MM.1S (cell line): ENCODE data around the gene SGMS1.

Experiments used
- DNase-seq: peaks from one replicate; pipeline ENCODE4 v3.0.0-alpha.2; 2015
- H2AFZ ChIP-seq: fragments of 300-600 bp; sonication (generic); 2 replicates; pipeline ENCODE4 v1.6.0; 2016; ENCODE audit warnings: antibody characterized with exemption, low read length
- H3F3A ChIP-seq: fragments of 300-600 bp; sonication (generic); 2 replicates; pipeline ENCODE4 v1.6.1; 2016; ENCODE audit warnings: mild to moderate bottlenecking, antibody characterized with exemption, low read length, moderate library complexity, mixed read lengths; ENCODE audit not compliant: insufficient read depth
- H3K27ac ChIP-seq: fragments of 300-600 bp; sonication (generic); 2 replicates; pipeline ENCODE4 v1.5.1; 2016; ENCODE audit warnings: mild to moderate bottlenecking, low read length
- H3K27me3 ChIP-seq: fragments of 300-600 bp; sonication (generic); replicated peaks from 2 replicates; pipeline ENCODE4 v1.6.0; 2016; ENCODE audit warnings: low read length; ENCODE audit not compliant: insufficient read depth
- H3K36me3 ChIP-seq: fragments of 300-600 bp; sonication (generic); replicated peaks from 2 replicates; pipeline ENCODE4 v1.6.1; 2016; ENCODE audit warnings: mild to moderate bottlenecking, low read length, mixed read lengths; ENCODE audit not compliant: insufficient read depth
- H3K4me1 ChIP-seq: fragments of 300-600 bp; sonication (generic); 2 replicates; pipeline ENCODE4 v1.6.1; 2016; ENCODE audit warnings: low read length, mixed read lengths
- H3K4me2 ChIP-seq: fragments of 300-600 bp; sonication (generic); 2 replicates; pipeline ENCODE4 v1.6.0; 2016; ENCODE audit warnings: low read depth, low read length
- H3K4me3 ChIP-seq: fragments of 300-600 bp; sonication (generic); 2 replicates; pipeline ENCODE4 v1.5.1; 2016; ENCODE audit warnings: low read length, mixed read lengths
- H3K79me2 ChIP-seq: fragments of 300-600 bp; sonication (generic); 2 replicates; pipeline ENCODE4 v1.6.1; 2016; ENCODE audit warnings: mixed run types, low read length, mixed read lengths
- H3K9ac ChIP-seq: fragments of 300-600 bp; sonication (generic); 2 replicates; pipeline ENCODE4 v1.6.1; 2016; ENCODE audit warnings: low read length, mixed read lengths
- H3K9me2 ChIP-seq: fragments of 300-600 bp; sonication (generic); replicated peaks from 2 replicates; pipeline ENCODE4 v1.6.1; 2016; ENCODE audit warnings: mild to moderate bottlenecking, low read length, mixed read lengths; ENCODE audit not compliant: insufficient read depth
- H3K9me3 ChIP-seq: fragments of 300-600 bp; sonication (generic); replicated peaks from 2 replicates; pipeline ENCODE4 v1.6.1; 2016; ENCODE audit warnings: mild to moderate bottlenecking, low read length, mixed read lengths; ENCODE audit not compliant: insufficient read depth
- H4K20me1 ChIP-seq: fragments of 300-600 bp; sonication (generic); 2 replicates; pipeline ENCODE4 v1.6.1; 2016; ENCODE audit warnings: mild to moderate bottlenecking, low read length, moderate library complexity, mixed read lengths; ENCODE audit not compliant: insufficient read depth
- CTCF ChIP-seq: fragments of 300-600 bp; sonication (generic); IDR thresholded peaks from 2 replicates; pipeline ENCODE4 v1.5.1; 2016; ENCODE audit warnings: antibody characterized with exemption, low read length, mixed read lengths
- EZH2 ChIP-seq: fragments of 300-600 bp; sonication (generic); optimal IDR thresholded peaks from 2 replicates; pipeline ENCODE3; 2017; ENCODE audit warnings: low read depth, mild to moderate bottlenecking, antibody characterized with exemption, low read length, mixed read lengths
- EZH2phosphoT487 ChIP-seq: fragments of 300-600 bp; sonication (generic); IDR thresholded peaks from 2 replicates; pipeline ENCODE4 v1.6.1; 2018; ENCODE audit warnings: antibody characterized with exemption, low read length

SGMS1 gene

GRCh38 chr10:50379616-50380015, 244.1 kb downstream of the SGMS1 start:
- Histone ChIP-seq H3K9me3 (no peaks in the 10 kb centered on the region), H3K4me3 (no peak overlapping the region), H3K4me2 (no peak overlapping the region), H2AFZ (no peak overlapping the region), H3K27me3 (no peaks in the 10 kb centered on the region), H3K79me2 (0 out of 2 replicates have a peak, but pooled peaks cover 3% of the 10 kb centered on the region), H3K36me3 (no peaks in the 10 kb centered on the region), H3K4me1 (peaks cover 12% of the 10 kb centered on the region), H3K9me2 (no peaks in the 10 kb centered on the region), H4K20me1 (no peaks in the 10 kb centered on the region), H3K9ac (no peak overlapping the region), H3F3A (no peaks in the 10 kb centered on the region), H3K27ac (no peak overlapping the region)
- no peak for DNase-seq
- TF ChIP-seq EZH2phosphoT487 (no peak), EZH2 (no peak), CTCF (no peak)

- DNase-seq, result no peak
- Histone ChIP-seq H3K79me2 (0 out of 2 replicates have a peak, but pooled peaks cover 6% of the 10 kb centered on the region), H3K9me3 (no peaks in the 10 kb centered on the region), H3K9me2 (no peaks in the 10 kb centered on the region), H4K20me1 (no peaks in the 10 kb centered on the region), H3F3A (no peaks in the 10 kb centered on the region), H3K27ac (no peak overlapping the region), H3K27me3 (no peaks in the 10 kb centered on the region), H3K4me1 (peaks cover 14% of the 10 kb centered on the region), H2AFZ (no peak overlapping the region), H3K4me3 (no peak overlapping the region), H3K9ac (no peak overlapping the region), H3K36me3 (no peaks in the 10 kb centered on the region), H3K4me2 (no peak overlapping the region)
- TF ChIP-seq EZH2phosphoT487, result no peak
- TF ChIP-seq EZH2, result no peak
- no peak for TF ChIP-seq CTCF
Observed at GRCh38 chr10:50375745-50376144, 248.0 kb downstream of the SGMS1 start.

- no peak overlapping the region for H3K4me3 ChIP-seq
- 0 out of 2 replicates have a peak, but pooled peaks cover 6% of the 10 kb centered on the region for H3K79me2 ChIP-seq
- no peak overlapping the region for H3K27ac ChIP-seq
- DNase-seq, result no peak
- no peaks in the 10 kb centered on the region for H3K9me2 ChIP-seq
- no peaks in the 10 kb centered on the region for H3K9me3 ChIP-seq
- no peak for TF ChIP-seq CTCF
- TF ChIP-seq EZH2, result no peak
- H3K27me3 ChIP-seq, result no peaks in the 10 kb centered on the region
- H3K4me1 ChIP-seq, result peaks cover 14% of the 10 kb centered on the region
- no peaks in the 10 kb centered on the region for H3K36me3 ChIP-seq
- peak overlapping the region; percentile 22; the same call in 1 of the 2 replicates for H3K4me2 ChIP-seq
- H4K20me1 ChIP-seq, result no peaks in the 10 kb centered on the region
- H3F3A ChIP-seq, result no peaks in the 10 kb centered on the region
- H3K9ac ChIP-seq, result no peak overlapping the region
- no peak overlapping the region for H2AFZ ChIP-seq
Observed at GRCh38 chr10:50375051-50375452, 248.7 kb downstream of the SGMS1 start.
